ENCODE results near the gene MRS2.
"Not testable (repeated sequence)": the region's sequence is repeated elsewhere in the genome, so short reads cannot be mapped to it uniquely, and the experiment has no call there.

MRS2 gene, protein sequence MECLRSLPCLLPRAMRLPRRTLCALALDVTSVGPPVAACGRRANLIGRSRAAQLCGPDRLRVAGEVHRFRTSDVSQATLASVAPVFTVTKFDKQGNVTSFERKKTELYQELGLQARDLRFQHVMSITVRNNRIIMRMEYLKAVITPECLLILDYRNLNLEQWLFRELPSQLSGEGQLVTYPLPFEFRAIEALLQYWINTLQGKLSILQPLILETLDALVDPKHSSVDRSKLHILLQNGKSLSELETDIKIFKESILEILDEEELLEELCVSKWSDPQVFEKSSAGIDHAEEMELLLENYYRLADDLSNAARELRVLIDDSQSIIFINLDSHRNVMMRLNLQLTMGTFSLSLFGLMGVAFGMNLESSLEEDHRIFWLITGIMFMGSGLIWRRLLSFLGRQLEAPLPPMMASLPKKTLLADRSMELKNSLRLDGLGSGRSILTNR

DNA sequence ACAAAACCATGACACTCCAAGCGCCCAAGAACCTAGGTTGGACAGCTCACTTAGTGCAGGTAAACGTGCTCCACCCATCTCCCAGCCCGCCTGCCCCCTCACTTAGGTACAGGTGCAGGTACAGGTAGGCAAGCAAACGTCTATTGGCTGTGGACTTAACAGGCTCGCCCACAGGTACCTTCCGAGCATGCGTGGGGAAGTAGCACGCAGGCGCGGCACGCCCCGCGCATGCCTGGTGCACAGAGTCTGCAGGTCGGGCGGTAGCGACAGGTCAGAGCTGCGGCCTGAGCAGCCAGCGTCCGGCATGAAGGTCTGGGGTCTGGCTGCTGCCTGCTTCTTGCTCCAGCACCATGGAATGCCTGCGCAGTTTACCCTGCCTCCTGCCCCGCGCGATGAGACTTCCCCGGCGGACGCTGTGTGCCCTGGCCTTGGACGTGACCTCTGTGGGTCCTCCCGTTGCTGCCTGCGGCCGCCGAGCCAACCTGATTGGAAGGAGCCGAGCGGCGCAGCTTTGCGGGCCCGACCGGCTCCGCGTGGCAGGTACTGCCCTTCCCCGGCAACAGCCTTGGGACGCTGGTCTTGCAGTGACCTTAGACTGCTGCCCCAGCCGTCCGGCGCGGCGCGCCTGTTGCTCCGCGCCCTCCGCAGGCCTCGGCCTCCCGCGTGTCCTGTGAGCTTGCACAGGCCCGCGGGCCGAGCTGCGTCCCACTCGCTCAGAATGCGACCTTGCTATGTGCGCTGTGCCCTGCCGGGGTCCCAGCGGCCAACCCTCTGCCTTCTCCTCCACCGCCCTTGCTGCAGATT lies at the start of gene MRS2:
MRS2 (plus strand) TSS at position 240 of the 804 bp plus-strand sequence; CDS start at position 351, 111 bp downstream.
- peak; percentile 98 for DNase-seq

DNA sequence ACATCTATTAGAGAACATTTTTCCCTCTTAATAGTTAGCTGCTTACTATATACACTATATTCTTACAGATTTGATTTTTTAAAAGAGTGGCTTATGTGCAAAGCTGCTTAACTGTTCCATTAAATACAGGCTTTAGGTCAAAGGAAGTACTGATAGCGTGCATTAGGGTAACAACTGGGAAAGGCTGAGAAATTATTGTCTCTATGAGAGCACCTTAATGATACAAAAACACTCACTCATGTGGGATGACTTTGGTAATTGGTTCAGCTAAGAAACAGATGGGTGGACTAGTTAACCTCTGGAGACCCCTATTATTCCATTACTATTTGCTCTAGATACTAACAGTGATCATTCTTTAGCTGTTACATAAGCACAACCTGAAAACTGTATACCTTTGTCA lies 48.9 kb upstream of the MRS2 start:
- peak; percentile 63 for DNase-seq

DNA sequence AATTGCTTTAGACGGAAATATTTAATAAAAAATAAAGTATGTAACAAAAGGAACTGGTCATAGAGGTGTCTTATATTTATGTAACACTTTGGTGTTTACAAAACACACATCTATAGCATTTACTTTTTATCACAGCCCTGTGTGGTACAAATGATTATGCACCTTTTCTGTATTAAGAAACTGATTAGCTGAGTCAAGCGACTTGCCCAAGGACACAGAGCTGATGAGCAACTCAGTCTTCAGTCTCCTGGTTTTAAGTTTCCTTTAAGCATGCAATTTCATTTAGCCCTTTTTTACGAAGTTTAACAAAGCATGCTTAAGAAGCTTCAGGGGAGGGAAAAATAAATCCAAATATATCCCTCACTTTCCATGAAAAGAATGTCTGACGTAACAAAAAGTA lies 47.3 kb upstream of the MRS2 start:
- peak; percentile 44 for DNase-seq

DNA sequence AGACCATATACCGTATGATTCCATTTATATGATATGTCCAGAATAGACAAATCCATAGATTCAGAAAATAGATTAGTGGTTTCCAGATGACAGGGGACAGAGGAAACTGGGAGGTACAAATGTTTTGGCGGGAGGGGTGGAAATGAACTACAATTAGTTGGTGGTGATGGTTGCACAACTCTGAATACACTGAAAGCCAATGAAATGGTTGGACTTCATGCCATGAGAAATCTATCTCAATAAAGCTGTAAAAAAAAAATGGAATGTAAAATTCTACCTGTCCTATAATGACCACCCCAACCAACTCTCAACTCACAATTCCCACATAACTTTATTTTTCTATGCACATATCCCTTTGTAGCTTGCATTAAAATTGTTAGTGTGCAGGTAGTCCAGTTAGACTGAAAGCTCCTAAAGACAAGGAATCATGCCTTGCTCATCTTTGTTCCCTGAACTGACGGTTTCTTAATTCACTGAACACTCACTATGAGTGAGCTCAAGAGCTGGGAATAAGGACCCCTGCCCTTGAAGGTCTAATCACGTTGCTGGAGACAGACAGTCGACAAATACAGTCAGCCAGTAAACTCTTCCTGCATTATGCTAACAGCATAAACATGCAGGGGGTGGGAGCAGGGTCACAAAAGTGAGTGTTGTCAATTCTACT lies 46.3 kb upstream of the MRS2 start:
- DNase-seq, result peak; percentile 67

DNA sequence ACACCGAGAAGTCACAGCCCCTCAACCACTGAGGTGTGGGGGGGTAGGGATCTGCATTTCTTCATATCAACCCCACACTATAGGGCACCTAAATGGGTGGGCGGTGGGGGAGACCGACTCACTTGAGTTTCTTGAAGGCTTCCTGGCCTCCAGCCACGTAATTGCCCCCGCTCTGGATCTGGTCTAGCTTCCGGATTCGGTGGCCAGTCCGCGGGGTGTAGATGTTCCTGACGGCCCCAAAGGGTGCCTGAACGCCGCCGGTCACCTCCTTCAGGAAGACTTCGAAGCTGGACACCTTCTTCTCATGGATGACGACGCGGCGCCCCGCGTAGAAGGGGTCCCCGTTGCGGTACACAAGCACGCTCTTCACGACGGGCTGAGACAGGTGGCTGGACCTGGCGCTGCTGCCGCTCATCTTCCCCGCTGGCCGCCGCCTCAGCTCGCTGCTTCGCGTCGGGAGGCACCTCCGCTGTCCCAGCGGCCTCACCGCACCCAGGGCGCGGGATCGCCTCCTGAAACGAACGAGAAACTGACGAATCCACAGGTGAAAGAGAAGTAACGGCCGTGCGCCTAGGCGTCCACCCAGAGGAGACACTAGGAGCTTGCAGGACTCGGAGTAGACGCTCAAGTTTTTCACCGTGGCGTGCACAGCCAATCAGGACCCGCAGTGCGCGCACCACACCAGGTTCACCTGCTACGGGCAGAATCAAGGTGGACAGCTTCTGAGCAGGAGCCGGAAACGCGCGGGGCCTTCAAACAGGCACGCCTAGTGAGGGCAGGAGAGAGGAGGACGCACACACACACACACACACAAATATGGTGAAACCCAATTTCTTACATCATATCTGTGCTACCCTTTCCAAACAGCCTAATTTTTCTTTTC lies 45.2 kb upstream of the MRS2 start, which contains the start of gene DCDC2:
DCDC2 (minus strand) TSS at position 724 of the 883 bp plus-strand sequence; CDS start at position 415, 309 bp downstream.
- peak; percentile 96 for DNase-seq

DNA sequence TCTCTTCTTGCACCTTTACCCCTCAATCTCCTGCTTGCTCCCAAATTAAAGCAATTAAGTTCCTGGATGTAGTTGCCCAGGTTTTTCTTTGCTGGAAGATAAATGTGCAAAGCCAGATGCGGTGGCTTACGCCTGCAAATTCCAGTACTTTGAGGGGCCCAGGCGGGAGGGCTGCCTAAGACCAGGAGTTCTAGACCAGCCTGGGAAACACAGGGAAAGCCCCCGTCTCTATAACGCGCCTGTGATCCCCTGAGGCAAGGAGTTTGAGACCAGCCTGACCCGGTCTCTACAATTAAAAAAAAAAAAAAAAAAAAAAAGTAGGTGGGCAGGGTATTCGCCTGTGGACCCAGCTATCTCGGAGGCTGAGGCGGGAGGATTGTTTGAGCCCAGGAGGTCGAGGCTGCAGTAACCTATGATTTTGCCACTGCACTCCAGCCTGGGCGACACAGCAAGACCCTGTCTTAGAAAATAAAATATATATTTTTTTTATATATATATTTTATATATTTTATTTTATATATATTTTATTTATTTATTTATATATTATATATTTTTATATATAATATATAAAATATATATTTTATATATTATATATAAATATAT lies 44.4 kb upstream of the MRS2 start:
- DNase-seq, result peak; percentile 83

DNA sequence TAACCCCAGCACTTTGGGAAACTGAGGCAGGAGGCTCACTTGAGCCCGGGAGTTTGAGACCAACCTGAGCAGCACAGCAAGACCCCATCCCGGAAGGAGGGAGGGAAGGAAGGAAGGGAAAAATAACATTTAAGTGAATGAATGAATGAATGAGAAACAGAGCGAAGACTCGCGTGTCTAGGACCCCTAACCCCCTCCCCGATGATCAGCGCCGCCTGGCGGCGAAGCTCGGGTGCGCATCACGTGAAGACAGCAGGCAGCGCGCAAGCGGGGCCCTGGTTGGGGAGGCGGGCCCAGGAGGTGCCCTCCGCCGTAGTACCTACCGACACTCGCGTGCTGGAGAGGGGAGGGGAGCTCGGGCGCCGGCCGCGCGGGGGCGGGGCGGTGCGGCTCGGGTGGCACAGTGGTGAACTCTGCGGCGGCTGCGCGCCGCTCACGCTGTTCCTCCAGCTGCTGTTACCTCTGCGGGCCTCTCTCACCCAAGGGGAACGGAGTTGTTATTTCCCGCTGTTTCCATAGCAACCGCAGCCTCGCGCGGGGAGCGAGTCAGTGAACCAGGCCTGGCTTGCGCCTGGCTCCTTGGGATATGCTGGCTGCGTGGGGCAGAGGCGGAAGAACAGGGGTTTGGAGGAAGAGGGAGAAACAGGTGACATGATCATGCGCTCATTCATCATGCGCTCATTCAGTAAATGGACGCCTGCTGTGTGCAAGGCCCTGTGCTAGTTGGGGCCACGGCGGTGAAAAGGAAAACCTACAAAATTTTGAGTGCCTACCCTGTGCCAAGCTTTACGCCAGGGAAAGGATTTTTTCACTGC lies 42.9 kb upstream of the MRS2 start:
- DNase-seq, result peak; percentile 99

DNA sequence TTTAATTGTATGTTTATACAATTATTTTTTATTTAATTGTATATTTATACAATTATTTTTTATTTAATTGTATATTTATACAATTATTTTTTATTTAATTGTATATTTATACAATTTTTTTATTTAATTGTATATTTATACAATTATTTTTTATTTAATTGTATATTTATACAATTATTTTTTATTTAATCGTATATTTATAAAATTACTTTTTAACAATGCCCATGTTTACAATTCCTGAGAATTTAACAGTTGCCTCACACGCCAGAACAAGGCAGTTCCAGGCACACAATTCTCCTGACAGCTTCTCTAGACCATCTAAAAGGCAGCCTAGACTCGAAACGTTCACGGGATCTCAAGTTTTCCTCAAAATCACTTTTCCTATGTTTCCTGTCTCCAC lies 40.4 kb upstream of the MRS2 start:
- DNase-seq, result not testable (repeated sequence)

DNA sequence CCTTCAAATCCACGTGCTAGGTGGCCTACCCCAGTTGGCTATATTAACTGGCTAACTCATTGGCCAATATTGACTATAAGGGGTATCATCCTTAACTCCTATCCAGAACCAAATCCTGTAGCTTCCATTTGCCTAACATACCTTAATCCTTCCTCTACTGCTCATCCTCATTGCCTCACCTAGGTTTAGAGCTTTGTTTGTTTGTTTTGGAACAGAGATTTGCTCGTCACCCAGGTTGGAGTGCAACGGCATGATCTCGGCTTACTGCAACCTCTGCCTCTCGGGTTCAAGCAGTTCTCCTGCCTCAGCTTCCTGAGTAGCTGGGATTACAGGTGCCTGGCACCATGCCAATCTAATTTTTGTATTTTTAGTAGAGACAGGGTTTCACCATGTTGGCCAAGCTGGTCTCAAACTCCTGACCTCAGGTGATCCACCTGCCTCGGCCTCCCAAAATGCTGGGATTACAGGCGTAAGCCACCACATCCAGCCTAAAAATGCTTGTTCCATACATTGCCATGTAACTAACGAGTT lies 37.6 kb upstream of the MRS2 start:
- not testable (repeated sequence) for DNase-seq

DNA sequence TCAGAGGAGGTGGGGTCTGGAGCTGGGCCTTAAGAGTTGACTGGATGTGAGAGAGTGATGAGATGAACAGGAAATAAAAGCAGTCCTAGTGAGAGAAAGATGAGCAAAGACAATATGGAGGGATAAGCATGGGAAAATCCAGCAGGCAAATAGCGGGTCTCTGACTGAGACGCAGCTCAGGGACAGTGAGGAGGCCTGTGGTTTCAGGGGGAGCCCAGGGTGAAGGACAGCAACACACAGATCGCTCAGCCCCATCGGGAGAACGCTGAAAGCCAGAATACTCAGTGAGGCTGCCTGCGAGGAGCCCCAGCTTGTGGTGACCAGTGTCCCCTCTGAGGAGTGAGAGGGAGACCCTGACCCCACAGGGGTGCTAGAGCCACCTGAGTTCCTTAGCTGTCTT lies 28.1 kb upstream of the MRS2 start:
- no peak for DNase-seq

DNA sequence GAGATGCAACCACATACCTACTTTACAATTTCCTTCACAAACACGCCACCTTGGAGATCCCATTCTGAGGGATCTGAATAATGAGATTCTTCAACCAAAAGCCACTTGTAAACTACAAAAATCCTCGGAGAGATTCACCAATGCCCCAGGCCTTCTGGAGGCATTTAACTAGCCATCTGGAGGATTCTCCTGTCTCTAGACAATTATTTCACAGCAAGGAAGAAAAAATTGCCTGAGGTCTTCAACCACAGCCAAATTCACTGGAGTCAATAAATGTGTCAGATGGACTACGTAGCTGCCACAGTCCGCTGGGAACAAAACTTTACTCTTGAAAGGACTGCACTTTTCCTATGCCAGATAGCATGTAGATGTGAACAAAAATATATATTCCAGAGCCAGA lies 25.9 kb upstream of the MRS2 start:
- peak; percentile 88 for DNase-seq

DNA sequence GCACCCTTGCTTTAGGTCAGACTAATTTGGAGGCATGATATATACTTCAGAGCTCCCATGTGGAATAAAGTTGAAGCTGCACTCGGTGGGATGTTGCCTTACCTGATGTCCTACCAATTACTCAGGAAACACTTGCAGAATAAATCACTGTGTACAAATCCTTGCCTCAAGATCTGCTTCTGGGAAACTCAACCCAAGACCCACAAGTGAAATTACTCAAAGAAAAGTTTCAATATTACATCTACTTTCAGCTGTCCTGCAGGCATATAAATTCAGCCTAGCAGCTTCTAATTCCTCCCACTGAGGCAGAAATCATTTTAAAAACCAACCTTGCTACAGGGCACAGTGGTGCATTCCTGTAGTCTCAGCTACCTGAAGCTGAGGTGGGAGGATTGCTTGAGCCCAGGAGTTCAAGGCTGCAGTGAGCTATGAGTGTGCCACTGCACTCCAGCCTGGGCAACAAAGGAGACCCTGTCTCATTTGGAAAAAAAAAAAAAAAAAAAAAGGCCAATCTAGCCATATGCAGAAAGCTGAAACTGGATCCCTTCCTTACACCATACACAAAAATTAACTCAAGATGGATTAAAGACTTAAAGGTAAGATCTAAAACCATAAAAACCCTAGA lies 24.2 kb upstream of the MRS2 start:
- DNase-seq, result no peak

DNA sequence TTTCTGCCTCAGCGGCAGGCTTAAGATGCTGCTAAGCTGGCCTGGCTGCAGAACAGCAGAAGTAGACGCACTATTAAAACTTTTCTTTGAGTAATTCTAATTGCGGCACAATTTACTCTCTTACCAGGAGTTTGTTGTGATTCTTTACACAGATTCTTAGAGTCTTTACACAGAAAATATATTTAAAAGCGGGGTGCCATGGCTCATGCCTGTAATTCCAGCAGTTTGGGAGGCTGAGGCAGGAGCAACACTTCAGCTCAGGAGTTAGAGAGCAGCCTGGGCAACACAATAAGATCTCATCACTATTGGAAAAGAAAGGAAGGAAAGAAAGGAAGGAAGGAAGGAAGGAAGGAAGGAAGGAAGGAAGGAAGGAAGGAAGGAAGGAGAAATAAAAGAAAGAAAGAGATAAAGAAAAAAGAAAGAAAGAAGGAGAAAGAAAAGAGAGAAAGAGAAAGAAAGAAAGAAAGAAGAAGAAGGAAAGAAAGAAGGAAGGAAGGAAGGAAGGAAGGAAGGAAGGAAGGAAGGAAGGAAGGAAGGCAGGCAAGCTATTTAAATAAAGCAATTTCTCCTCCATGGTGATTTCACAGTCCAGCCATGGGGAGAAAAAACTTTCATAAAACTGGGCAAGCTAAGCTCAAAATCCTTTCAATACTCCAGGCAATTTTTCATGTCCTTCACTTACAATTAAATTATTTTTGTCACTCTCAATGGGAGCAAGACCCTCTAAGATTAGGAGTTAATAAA lies 21.1 kb upstream of the MRS2 start:
- no peak for DNase-seq

DNA sequence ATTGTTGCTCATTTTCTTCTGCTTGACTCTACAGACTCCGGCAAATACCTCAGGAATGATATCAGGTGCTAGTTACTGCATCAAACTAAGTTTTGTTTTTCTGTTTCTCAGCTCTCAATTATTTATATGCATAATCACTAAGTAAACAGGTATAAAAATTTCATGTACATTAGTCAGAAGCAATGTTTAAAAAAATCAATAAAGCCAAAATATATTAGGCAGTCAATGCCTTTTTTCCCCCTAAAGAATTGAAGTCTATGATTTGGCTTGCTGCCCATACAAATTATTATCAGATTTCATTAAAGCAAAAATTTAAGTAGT lies 20.6 kb upstream of the MRS2 start:
- DNase-seq, result no peak

DNA sequence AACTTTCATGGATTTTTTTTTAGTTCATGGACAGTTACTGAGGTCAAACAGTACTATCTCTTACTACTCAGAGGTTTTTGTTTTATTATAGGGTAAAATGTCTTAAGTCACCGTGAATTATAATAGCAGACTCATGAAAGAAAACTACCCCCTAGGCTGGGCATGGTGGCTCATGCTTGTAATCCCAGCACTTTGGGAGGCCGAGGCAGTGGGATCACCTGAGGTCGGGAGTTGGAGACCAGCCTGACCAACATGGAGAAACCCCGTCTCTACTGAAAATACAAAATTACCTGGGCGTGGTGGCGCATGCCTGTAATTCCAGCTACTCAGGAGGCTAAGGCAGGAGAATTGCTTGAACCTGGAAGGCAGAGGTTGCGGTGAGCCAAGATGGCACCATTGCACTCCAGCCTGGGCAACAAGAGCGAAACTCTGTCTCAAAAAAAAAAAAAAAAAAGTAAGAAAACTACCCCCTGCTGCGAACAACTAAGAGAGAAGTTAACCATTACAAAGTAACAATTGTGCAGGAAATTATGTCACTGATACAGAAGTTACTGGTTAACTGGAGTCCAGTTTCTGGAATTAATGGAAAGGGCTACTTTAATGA lies 19.7 kb upstream of the MRS2 start:
- not testable (repeated sequence) for DNase-seq

DNA sequence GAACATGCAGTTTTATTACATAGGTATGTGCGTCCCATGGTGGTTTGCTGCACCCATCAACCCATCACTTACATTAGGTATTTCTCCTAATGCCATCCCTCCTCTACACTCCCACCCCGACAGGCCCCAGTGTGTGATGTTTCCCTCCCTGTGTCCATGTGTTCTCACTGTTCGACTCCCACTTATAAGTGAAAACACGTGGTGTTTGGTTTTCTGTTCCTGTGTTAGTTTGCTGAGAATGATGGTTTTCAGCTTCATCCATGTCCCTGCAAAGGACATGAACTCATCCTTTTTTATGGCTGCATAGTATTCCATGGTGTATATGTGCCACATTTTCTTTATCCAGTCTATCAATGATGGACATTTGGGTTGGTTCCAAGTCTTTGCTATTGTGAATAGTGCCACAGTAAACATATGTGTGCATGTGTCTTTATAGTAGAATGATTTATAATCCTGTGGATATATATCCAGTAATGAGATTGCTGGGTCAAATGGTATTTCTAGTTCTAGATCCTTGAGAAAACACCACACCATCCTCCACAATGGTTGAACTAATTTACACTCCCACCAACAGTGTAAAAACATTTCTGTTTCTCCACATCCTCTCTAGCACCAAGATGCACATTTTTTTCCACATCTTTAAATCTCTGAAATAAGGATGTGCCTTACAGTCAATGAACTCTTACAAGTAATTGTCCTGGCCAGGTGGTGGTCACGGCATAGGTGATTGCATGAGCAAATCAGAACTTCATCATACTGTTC lies 18.2 kb upstream of the MRS2 start:
- DNase-seq, result not testable (repeated sequence)

DNA sequence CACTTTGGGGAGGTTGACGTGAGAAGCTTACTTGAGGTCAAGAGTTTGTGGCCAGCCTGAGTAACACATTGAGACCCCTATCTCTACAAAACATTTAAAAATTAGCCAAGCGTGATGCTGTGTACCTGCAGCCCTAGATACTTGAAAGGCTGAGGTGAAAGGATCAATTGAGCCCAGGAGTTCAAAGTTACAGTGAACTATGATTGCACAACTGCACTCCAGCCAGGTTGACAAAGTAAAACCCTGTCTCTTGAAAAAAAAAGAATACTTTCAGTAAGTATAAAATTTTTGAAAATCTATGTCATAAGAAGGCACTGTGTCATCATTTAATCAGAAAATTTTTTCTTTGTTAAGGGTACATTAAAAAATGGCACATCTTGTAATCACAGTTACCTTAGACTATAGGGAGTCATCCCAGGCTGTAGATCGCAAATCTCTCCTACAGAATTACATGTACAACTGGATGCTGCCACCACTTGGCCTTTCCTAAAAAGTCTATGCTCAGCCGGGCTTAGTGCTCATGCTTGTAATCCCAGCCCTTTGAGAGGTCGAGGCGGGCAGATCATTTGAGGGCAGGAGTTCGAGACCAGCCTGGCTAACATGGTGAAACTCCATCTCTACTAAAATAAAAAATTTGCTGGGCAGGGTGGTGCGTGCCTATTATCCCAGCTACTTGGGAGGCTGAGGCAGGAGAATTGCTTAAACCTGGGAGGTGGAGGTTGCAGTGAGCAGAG lies 17.0 kb upstream of the MRS2 start:
- DNase-seq, result peak; percentile 30

DNA sequence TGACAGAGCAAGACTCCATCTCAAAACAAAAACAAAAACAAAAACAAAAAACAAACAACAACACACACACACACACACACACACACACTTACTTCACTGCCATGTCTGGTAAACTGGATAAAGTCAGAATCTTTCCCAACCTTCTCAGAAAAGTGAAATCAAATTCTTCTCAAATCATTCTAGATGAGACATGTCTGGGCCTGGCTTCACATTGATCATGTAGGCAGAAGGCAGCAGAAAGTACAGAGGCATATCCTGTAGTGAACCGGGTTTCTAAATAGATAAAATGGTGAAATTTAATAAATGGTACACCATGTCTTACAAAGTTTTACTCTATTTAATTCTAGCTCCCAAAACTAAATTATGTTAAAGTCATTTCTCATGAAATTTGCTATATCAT lies 14.9 kb upstream of the MRS2 start:
- no peak for DNase-seq
